ENCODE results near the gene CAMK1D.

DNA sequence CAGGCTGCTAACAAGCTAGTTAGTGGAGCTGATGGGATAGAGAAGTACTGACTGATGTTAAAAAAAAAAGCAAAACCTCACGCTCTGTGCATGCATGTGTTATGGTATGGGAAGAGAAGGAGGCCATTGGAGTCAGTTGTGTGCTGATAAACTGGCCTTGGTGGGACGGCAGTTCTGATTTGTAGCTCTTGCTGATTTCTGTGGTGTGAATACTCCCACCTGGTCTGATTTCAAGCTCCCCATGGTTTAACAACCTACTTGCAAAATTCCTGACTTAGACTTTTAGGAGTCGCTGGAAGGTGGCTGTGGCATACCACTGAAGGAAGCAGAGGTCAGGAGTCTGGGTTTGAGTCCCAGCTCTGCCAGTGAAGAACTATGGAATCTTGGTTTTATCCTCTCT is 15.2 kb downstream of the CAMK1D start:
- TF ChIP-seq GATA2 (IDR thresholded peaks at IDR 0.05; ENCODE audit: low read depth, low read length) (no peak), GATA3 (IDR thresholded peaks at IDR 0.05; ENCODE audit: low read depth, low read length) (no peak)
